ENCODE results near the gene CCSER2. TPM values are rescaled to one million over a fixed set of nuclear protein-coding genes. Genes with fewer than 3 reads are reported as not detected.

CCSER2 gene
- total RNA-seq, 1 donor from 2014 or later, result 49.6 TPM

GRCh38 chr10:84398696-84399095 lies 70.3 kb downstream of the CCSER2 start:
- Mint-ChIP-seq H3K27ac (no peak overlapping the region), H3K27me3 (no peaks in the 10 kb centered on the region), H3K9me3 (ENCODE audit: low read depth) (peaks cover 21% of the 10 kb centered on the region)

GRCh38 chr10:84401854-84402611 lies 73.6 kb downstream of the CCSER2 start:
- peak overlapping the region; percentile 96 for H3K27ac Mint-ChIP-seq
- H3K4me1 Mint-ChIP-seq (ENCODE audit: low read depth), result peaks cover 42% of the 10 kb centered on the region
- TF ChIP-seq CTCF (IDR thresholded peaks at IDR 0.05; ENCODE audit: unreplicated experiment), result no peak
- peaks cover 11% of the 10 kb centered on the region for H3K9me3 Mint-ChIP-seq (ENCODE audit: low read depth)
- peaks cover 18% of the 10 kb centered on the region for H3K36me3 Mint-ChIP-seq (ENCODE audit: insufficient read depth)
- no peak for DNase-seq (ENCODE audit: low spot score, unreplicated experiment)
- peak overlapping the region; percentile 46 for H3K4me3 Mint-ChIP-seq (ENCODE audit: low read depth)
- no peaks in the 10 kb centered on the region for H3K27me3 Mint-ChIP-seq

More at GRCh38 chr10:84398696-84399095, 70.3 kb downstream of the CCSER2 start:
- Mint-ChIP-seq H3K4me1 (ENCODE audit: low read depth) (peaks cover 40% of the 10 kb centered on the region), H3K36me3 (ENCODE audit: insufficient read depth) (peaks cover 29% of the 10 kb centered on the region), H3K4me3 (ENCODE audit: low read depth) (no peak overlapping the region)
- TF ChIP-seq CTCF (IDR thresholded peaks at IDR 0.05; ENCODE audit: unreplicated experiment), result no peak
- DNase-seq (ENCODE audit: low spot score, unreplicated experiment), result no peak

- no peak for TF ChIP-seq CTCF (IDR thresholded peaks at IDR 0.05; ENCODE audit: unreplicated experiment)
- H3K36me3 Mint-ChIP-seq (ENCODE audit: insufficient read depth), result peaks cover 15% of the 10 kb centered on the region
- H3K27ac Mint-ChIP-seq, result no peak overlapping the region
- no peaks in the 10 kb centered on the region for H3K27me3 Mint-ChIP-seq
- H3K9me3 Mint-ChIP-seq (ENCODE audit: low read depth), result peaks cover 4% of the 10 kb centered on the region
- H3K4me1 Mint-ChIP-seq (ENCODE audit: low read depth), result peaks cover 37% of the 10 kb centered on the region
- no peak overlapping the region for H3K4me3 Mint-ChIP-seq (ENCODE audit: low read depth)
- DNase-seq (ENCODE audit: low spot score, unreplicated experiment), result no peak
These were observed 76.4 kb downstream of the CCSER2 start for GRCh38 chr10:84404783-84405182.

GRCh38 chr10:84405662-84406061 lies 77.3 kb downstream of the CCSER2 start:
- H3K27ac Mint-ChIP-seq, result no peak overlapping the region
- H3K36me3 Mint-ChIP-seq (ENCODE audit: insufficient read depth), result peaks cover 15% of the 10 kb centered on the region
- H3K4me3 Mint-ChIP-seq (ENCODE audit: low read depth), result no peak overlapping the region
- peaks cover 37% of the 10 kb centered on the region for H3K4me1 Mint-ChIP-seq (ENCODE audit: low read depth)
- H3K9me3 Mint-ChIP-seq (ENCODE audit: low read depth), result peaks cover 10% of the 10 kb centered on the region
- DNase-seq (ENCODE audit: low spot score, unreplicated experiment), result no peak
- H3K27me3 Mint-ChIP-seq, result no peaks in the 10 kb centered on the region
- TF ChIP-seq CTCF (IDR thresholded peaks at IDR 0.05; ENCODE audit: unreplicated experiment), result no peak

- Mint-ChIP-seq H3K36me3 (ENCODE audit: insufficient read depth) (peaks cover 22% of the 10 kb centered on the region), H3K4me3 (ENCODE audit: low read depth) (no peak overlapping the region), H3K9me3 (ENCODE audit: low read depth) (peaks cover 19% of the 10 kb centered on the region), H3K4me1 (ENCODE audit: low read depth) (peaks cover 29% of the 10 kb centered on the region), H3K27me3 (no peaks in the 10 kb centered on the region), H3K27ac (peak overlapping the region; percentile 4)
- no peak for TF ChIP-seq CTCF (IDR thresholded peaks at IDR 0.05; ENCODE audit: unreplicated experiment)
- DNase-seq (ENCODE audit: low spot score, unreplicated experiment), result no peak
These were observed 78.2 kb downstream of the CCSER2 start for GRCh38 chr10:84406561-84406960.
